Neural progenitor cell (in vitro differentiated cells): Measurements from ENCODE around the gene CPN2.

ENCODE experiments used
- EZH2 ChIP-seq: fragments of 200-600 bp; sonication (generic); IDR thresholded peaks from 2 replicates; pipeline ENCODE4 v1.6.1; 2017; ENCODE audit warnings: antibody characterized with exemption, mild to moderate bottlenecking, moderate library complexity
- TF ChIP-seq, protein P1 (sequence below): fragments of 200-600 bp; sonication (generic); IDR thresholded peaks from 2 replicates; pipeline ENCODE4 v1.5.1; 2017; ENCODE audit warnings: antibody characterized with exemption, mild to moderate bottlenecking

DNA sequence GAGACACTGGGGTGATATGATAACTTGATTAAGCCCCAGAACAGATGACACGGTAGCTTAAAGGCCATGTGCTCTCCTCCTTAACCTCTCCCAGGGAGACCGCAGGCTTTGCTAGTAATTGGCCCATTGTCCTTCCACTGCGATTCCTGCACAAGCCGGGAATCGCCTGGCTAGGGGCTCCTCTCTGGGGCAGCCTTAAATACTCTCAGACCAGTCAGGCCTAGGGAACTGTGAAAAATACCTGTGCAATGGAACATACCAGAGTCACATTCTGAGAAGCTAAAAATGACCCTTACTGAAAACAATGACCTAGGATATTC, 56.3 kb downstream of the CPN2 start:
- TF ChIP-seq, protein P1, sequence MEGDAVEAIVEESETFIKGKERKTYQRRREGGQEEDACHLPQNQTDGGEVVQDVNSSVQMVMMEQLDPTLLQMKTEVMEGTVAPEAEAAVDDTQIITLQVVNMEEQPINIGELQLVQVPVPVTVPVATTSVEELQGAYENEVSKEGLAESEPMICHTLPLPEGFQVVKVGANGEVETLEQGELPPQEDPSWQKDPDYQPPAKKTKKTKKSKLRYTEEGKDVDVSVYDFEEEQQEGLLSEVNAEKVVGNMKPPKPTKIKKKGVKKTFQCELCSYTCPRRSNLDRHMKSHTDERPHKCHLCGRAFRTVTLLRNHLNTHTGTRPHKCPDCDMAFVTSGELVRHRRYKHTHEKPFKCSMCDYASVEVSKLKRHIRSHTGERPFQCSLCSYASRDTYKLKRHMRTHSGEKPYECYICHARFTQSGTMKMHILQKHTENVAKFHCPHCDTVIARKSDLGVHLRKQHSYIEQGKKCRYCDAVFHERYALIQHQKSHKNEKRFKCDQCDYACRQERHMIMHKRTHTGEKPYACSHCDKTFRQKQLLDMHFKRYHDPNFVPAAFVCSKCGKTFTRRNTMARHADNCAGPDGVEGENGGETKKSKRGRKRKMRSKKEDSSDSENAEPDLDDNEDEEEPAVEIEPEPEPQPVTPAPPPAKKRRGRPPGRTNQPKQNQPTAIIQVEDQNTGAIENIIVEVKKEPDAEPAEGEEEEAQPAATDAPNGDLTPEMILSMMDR, result no peak
- no peak for TF ChIP-seq EZH2
